Measurements from ENCODE around the gene PKD1.

PKD1 gene

DNA sequence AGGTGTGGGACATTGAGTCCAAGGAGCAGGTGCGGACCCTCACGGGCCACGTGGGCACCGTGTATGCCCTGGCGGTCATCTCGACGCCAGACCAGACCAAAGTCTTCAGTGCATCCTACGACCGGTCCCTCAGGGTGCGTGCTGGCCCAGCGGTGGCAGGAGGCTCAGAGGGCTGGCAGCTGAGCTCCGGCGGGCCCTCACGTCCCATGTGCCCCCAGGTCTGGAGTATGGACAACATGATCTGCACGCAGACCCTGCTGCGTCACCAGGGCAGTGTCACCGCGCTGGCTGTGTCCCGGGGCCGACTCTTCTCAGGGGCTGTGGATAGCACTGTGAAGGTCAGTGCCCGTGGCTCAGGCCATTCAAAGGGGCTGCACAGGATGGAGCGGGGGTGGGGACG, 40.3 kb upstream of the PKD1 start:
- peaks cover 55 to 97% of the 10 kb centered on the region in 2 experiments for H3K36me3 ChIP-seq (ENCODE audit: control insufficient read depth in 1 of 2, insufficient read depth in 2 of 2, low read depth in 1 of 2, low read length in 2 of 2)
- H4K8ac ChIP-seq (ENCODE audit: low read length): no peak overlapping the region
- no peaks in the 10 kb centered on the region for H3K27me3 ChIP-seq (ENCODE audit: control insufficient read depth in 1 of 2, insufficient read depth in 1 of 2, low read length in 2 of 2)
- H3K4me1 ChIP-seq (ENCODE audit: control insufficient read depth, insufficient read depth, low read depth, low read length): no peaks in the 10 kb centered on the region
- H4K91ac ChIP-seq (ENCODE audit: low read length): no peak overlapping the region
- no peak overlapping the region for H3K9ac ChIP-seq (ENCODE audit: low read length)
- DNase-seq: no peak
- H3K14ac ChIP-seq (ENCODE audit: low read length in 2 of 2): no peak overlapping the region
- no peak overlapping the region for H2AK5ac ChIP-seq (ENCODE audit: low read length, severe bottlenecking)
- no peak overlapping the region for H2AFZ ChIP-seq (ENCODE audit: low read depth, low read length)
- H3K9me3 ChIP-seq (ENCODE audit: control insufficient read depth, low read length): no peaks in the 10 kb centered on the region
- H3K27ac ChIP-seq (ENCODE audit: low read length, poor library complexity, severe bottlenecking): no peak overlapping the region
- no peak overlapping the region for H3K4me2 ChIP-seq (ENCODE audit: low read length, poor library complexity, severe bottlenecking)
- no peak overlapping the region for H3K4ac ChIP-seq (ENCODE audit: low read depth in 1 of 2, low read length in 2 of 2)
- WGBS: 97% methylated on average over 23 of the region's 23 CpGs
- no peak overlapping the region for H2BK15ac ChIP-seq (ENCODE audit: low read depth, poor library complexity, severe bottlenecking)
- H3K23ac ChIP-seq (ENCODE audit: low read length in 2 of 2): no peak overlapping the region
- peaks cover 22% of the 10 kb centered on the region for H3K79me1 ChIP-seq (replicated peaks; ENCODE audit: low read length, poor library complexity, severe bottlenecking)
- H2BK5ac ChIP-seq (ENCODE audit: low read depth, low read length, poor library complexity, severe bottlenecking): no peak overlapping the region
- H3K18ac ChIP-seq (ENCODE audit: low read depth in 1 of 2, low read length in 2 of 2): no peak overlapping the region
- H3K4me3 ChIP-seq (ENCODE audit: insufficient read depth in 1 of 2, low read depth in 1 of 2, low read length in 2 of 2): no peak overlapping the region
- no peak overlapping the region for H2BK120ac ChIP-seq (ENCODE audit: low read depth, low read length)
- H2BK12ac ChIP-seq (ENCODE audit: low read length in 2 of 2): no peak overlapping the region

DNA sequence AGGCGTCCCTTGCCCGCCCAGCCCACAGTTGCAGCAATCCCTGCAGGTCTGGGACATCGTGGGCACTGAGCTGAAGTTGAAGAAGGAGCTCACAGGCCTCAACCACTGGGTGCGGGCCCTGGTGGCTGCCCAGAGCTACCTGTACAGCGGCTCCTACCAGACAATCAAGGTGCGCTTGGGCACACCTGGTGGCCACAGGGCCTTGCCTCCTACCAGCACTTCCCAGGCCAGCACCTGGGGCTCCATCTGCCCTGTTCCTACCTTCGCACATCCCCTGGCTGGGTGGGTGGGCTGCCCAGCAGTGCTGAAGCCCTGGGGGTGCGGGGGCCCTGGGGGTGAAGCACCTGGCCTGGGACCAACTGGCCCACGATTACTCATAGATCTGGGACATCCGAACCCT, 39.8 kb upstream of the PKD1 start:
- H4K8ac ChIP-seq (ENCODE audit: low read length): no peak overlapping the region
- peaks cover 25% of the 10 kb centered on the region for H3K79me1 ChIP-seq (replicated peaks; ENCODE audit: low read length, poor library complexity, severe bottlenecking)
- no peak overlapping the region for H2BK15ac ChIP-seq (ENCODE audit: low read depth, poor library complexity, severe bottlenecking)
- H3K27ac ChIP-seq (ENCODE audit: low read length, poor library complexity, severe bottlenecking): no peak overlapping the region
- no peak overlapping the region for H3K9ac ChIP-seq (ENCODE audit: low read length)
- H3K4me3 ChIP-seq (ENCODE audit: insufficient read depth in 1 of 2, low read depth in 1 of 2, low read length in 2 of 2): no peak overlapping the region
- no peaks in the 10 kb centered on the region for H3K27me3 ChIP-seq (ENCODE audit: control insufficient read depth in 1 of 2, insufficient read depth in 1 of 2, low read length in 2 of 2)
- H3K18ac ChIP-seq (ENCODE audit: low read depth in 1 of 2, low read length in 2 of 2): no peak overlapping the region
- no peak overlapping the region for H2BK5ac ChIP-seq (ENCODE audit: low read depth, low read length, poor library complexity, severe bottlenecking)
- H3K4ac ChIP-seq (ENCODE audit: low read depth in 1 of 2, low read length in 2 of 2): no peak overlapping the region
- no peak overlapping the region for H2AK5ac ChIP-seq (ENCODE audit: low read length, severe bottlenecking)
- no peak overlapping the region for H2BK12ac ChIP-seq (ENCODE audit: low read length in 2 of 2)
- no peak overlapping the region for H3K23ac ChIP-seq (ENCODE audit: low read length in 2 of 2)
- H2BK120ac ChIP-seq (ENCODE audit: low read depth, low read length): no peak overlapping the region
- no peak for DNase-seq
- no peak overlapping the region for H2AFZ ChIP-seq (ENCODE audit: low read depth, low read length)
- peaks cover 55 to 99% of the 10 kb centered on the region in 2 experiments for H3K36me3 ChIP-seq (ENCODE audit: control insufficient read depth in 1 of 2, insufficient read depth in 2 of 2, low read depth in 1 of 2, low read length in 2 of 2)
- no peak overlapping the region for H3K4me2 ChIP-seq (ENCODE audit: low read length, poor library complexity, severe bottlenecking)
- no peak overlapping the region for H4K91ac ChIP-seq (ENCODE audit: low read length)
- no peak overlapping the region for H3K14ac ChIP-seq (ENCODE audit: low read length in 2 of 2)
- 96% methylated on average over 10 of the region's 10 CpGs for WGBS
- H3K4me1 ChIP-seq (ENCODE audit: control insufficient read depth, insufficient read depth, low read depth, low read length): no peaks in the 10 kb centered on the region
- no peaks in the 10 kb centered on the region for H3K9me3 ChIP-seq (ENCODE audit: control insufficient read depth, low read length)

DNA sequence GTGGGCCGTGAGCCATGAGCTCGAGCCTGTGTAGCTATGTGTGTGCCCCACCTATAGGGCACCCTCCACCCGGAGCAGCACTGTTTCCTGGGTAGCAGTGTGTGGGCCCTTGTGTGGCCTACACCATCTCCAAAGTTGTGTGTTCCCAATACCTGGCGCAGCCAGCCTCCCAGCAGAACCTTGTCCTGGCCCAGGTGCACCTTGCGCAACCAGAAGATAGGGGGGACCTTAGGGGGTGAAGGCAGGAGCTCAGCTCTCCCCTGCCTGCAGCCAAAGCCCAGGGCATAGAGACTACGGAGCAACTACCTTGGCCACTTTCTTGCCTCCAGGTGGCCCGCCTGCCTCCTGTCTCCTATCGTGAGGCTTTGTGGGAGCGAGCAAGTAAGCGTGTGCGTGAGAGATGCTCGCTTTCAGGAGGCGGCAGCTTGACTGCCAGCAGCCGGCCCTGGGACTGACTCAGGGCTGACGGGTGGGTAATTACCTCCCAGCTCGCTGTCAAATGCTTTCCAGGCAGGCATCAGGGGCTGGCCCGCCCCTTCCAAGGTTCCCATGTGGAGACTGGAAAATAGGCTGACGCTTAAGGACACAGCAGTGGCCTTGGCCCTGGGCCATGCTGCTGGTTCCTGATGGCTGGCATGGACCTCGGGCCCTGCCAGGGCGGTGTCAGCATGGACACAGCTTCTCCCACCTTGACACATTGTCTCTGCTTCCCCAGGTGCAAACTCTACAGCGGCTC, 38.9 kb upstream of the PKD1 start:
- peaks cover 5% of the 10 kb centered on the region for H3K4me1 ChIP-seq (ENCODE audit: control insufficient read depth, insufficient read depth, low read depth, low read length)
- DNase-seq: no peak
- no peak overlapping the region for H3K4ac ChIP-seq (ENCODE audit: low read depth in 1 of 2, low read length in 2 of 2)
- H3K79me1 ChIP-seq (replicated peaks; ENCODE audit: low read length, poor library complexity, severe bottlenecking): peaks cover 34% of the 10 kb centered on the region
- no peak overlapping the region for H3K4me2 ChIP-seq (ENCODE audit: low read length, poor library complexity, severe bottlenecking)
- no peak overlapping the region for H3K4me3 ChIP-seq (ENCODE audit: insufficient read depth in 1 of 2, low read depth in 1 of 2, low read length in 2 of 2)
- H3K36me3 ChIP-seq (ENCODE audit: control insufficient read depth in 1 of 2, insufficient read depth in 2 of 2, low read depth in 1 of 2, low read length in 2 of 2): peaks cover 58 to 99% of the 10 kb centered on the region in 2 experiments
- no peak overlapping the region for H2AFZ ChIP-seq (ENCODE audit: low read depth, low read length)
- no peak overlapping the region for H2BK120ac ChIP-seq (ENCODE audit: low read depth, low read length)
- 96% methylated on average over 21 of the region's 21 CpGs for WGBS
- no peak overlapping the region for H3K23ac ChIP-seq (ENCODE audit: low read length in 2 of 2)
- H2BK5ac ChIP-seq (ENCODE audit: low read depth, low read length, poor library complexity, severe bottlenecking): no peak overlapping the region
- H2AK5ac ChIP-seq (ENCODE audit: low read length, severe bottlenecking): no peak overlapping the region
- H3K27ac ChIP-seq (ENCODE audit: low read length, poor library complexity, severe bottlenecking): no peak overlapping the region
- H3K18ac ChIP-seq (ENCODE audit: low read depth in 1 of 2, low read length in 2 of 2): no peak overlapping the region
- no peak overlapping the region for H2BK12ac ChIP-seq (ENCODE audit: low read length in 2 of 2)
- no peak overlapping the region for H2BK15ac ChIP-seq (ENCODE audit: low read depth, poor library complexity, severe bottlenecking)
- no peak overlapping the region for H3K9ac ChIP-seq (ENCODE audit: low read length)
- H3K9me3 ChIP-seq (ENCODE audit: control insufficient read depth, low read length): no peaks in the 10 kb centered on the region
- H4K91ac ChIP-seq (ENCODE audit: low read length): no peak overlapping the region
- H3K14ac ChIP-seq (ENCODE audit: low read length in 2 of 2): no peak overlapping the region
- no peak overlapping the region for H4K8ac ChIP-seq (ENCODE audit: low read length)
- H3K27me3 ChIP-seq (ENCODE audit: control insufficient read depth in 1 of 2, insufficient read depth in 1 of 2, low read length in 2 of 2): no peaks in the 10 kb centered on the region

DNA sequence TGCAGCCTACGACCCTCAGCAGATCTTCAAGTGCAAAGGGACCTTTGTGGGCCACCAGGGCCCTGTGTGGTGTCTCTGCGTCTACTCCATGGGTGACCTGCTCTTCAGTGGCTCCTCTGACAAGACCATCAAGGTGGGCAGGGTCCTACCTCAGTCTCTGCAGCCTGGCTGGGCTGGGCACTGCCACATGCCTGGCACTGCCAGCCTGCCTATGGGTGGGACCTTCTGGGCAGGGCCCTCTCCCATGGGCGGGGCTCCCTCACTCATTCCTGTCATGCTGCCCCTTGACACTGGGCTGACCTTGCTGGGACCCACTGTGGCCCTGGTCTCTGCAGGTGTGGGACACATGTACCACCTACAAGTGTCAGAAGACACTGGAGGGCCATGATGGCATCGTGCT, 38.2 kb upstream of the PKD1 start:
- H3K14ac ChIP-seq (ENCODE audit: low read length in 2 of 2): no peak overlapping the region
- H3K27ac ChIP-seq (ENCODE audit: low read length, poor library complexity, severe bottlenecking): no peak overlapping the region
- H2BK12ac ChIP-seq (ENCODE audit: low read length in 2 of 2): no peak overlapping the region
- H2BK15ac ChIP-seq (ENCODE audit: low read depth, poor library complexity, severe bottlenecking): no peak overlapping the region
- H2BK120ac ChIP-seq (ENCODE audit: low read depth, low read length): no peak overlapping the region
- peaks cover 64 to 99% of the 10 kb centered on the region in 2 experiments for H3K36me3 ChIP-seq (ENCODE audit: control insufficient read depth in 1 of 2, insufficient read depth in 2 of 2, low read depth in 1 of 2, low read length in 2 of 2)
- 96% methylated on average over 4 of the region's 4 CpGs for WGBS
- no peak overlapping the region for H3K4ac ChIP-seq (ENCODE audit: low read depth in 1 of 2, low read length in 2 of 2)
- no peak overlapping the region for H4K91ac ChIP-seq (ENCODE audit: low read length)
- DNase-seq: no peak
- no peak overlapping the region for H2AFZ ChIP-seq (ENCODE audit: low read depth, low read length)
- H4K8ac ChIP-seq (ENCODE audit: low read length): no peak overlapping the region
- H3K4me1 ChIP-seq (ENCODE audit: control insufficient read depth, insufficient read depth, low read depth, low read length): peaks cover 5% of the 10 kb centered on the region
- no peak overlapping the region for H3K23ac ChIP-seq (ENCODE audit: low read length in 2 of 2)
- no peaks in the 10 kb centered on the region for H3K9me3 ChIP-seq (ENCODE audit: control insufficient read depth, low read length)
- H2BK5ac ChIP-seq (ENCODE audit: low read depth, low read length, poor library complexity, severe bottlenecking): no peak overlapping the region
- peaks cover 36% of the 10 kb centered on the region for H3K79me1 ChIP-seq (replicated peaks; ENCODE audit: low read length, poor library complexity, severe bottlenecking)
- H2AK5ac ChIP-seq (ENCODE audit: low read length, severe bottlenecking): no peak overlapping the region
- H3K4me3 ChIP-seq (ENCODE audit: insufficient read depth in 1 of 2, low read depth in 1 of 2, low read length in 2 of 2): no peak overlapping the region
- H3K4me2 ChIP-seq (ENCODE audit: low read length, poor library complexity, severe bottlenecking): no peak overlapping the region
- no peak overlapping the region for H3K18ac ChIP-seq (ENCODE audit: low read depth in 1 of 2, low read length in 2 of 2)
- no peak overlapping the region for H3K9ac ChIP-seq (ENCODE audit: low read length)
- no peaks in the 10 kb centered on the region for H3K27me3 ChIP-seq (ENCODE audit: control insufficient read depth in 1 of 2, insufficient read depth in 1 of 2, low read length in 2 of 2)

All from mesenchymal stem cell (in vitro differentiated cells and primary cell).